Fibroblast of gingiva (primary cell): ENCODE data around the gene COL4A3.
A peak's percentile ranks its signal among the peaks of the same experiment; 100 is the strongest.

Source experiments
- DNase-seq: peaks from one replicate; pipeline ENCODE4 v3.0.0-alpha.2; 2011; ENCODE audit warnings: low read depth

Gene COL4A3

GRCh38 chr2:227292314-227292713, 127.9 kb downstream of the COL4A3 start:
- no peak for DNase-seq

- no peak for DNase-seq
These were observed 129.1 kb downstream of the COL4A3 start for GRCh38 chr2:227293531-227293930.

- no peak for DNase-seq
These were observed 131.4 kb downstream of the COL4A3 start for GRCh38 chr2:227295806-227296205.

- DNase-seq = no peak
These were observed 132.4 kb downstream of the COL4A3 start for GRCh38 chr2:227296671-227297405.

- peak; percentile 3 for DNase-seq
These were observed 137.1 kb downstream of the COL4A3 start for GRCh38 chr2:227301523-227301922.

- peak; percentile 67 for DNase-seq
These were observed 144.4 kb downstream of the COL4A3 start for GRCh38 chr2:227308784-227309183.

- DNase-seq = no peak
These were observed 146.3 kb downstream of the COL4A3 start for GRCh38 chr2:227310756-227311110.

- no peak for DNase-seq
These were observed 147.6 kb downstream of the COL4A3 start for GRCh38 chr2:227311861-227312506.

GRCh38 chr2:227312579-227312978, 148.2 kb downstream of the COL4A3 start:
- no peak for DNase-seq

- no peak for DNase-seq
These were observed 148.9 kb downstream of the COL4A3 start for GRCh38 chr2:227313310-227313709.

GRCh38 chr2:227317834-227318233, 153.4 kb downstream of the COL4A3 start:
- DNase-seq = no peak

- no peak for DNase-seq
These were observed 156.1 kb downstream of the COL4A3 start for GRCh38 chr2:227320305-227321094.

- no peak for DNase-seq
These were observed 158.2 kb downstream of the COL4A3 start for GRCh38 chr2:227322530-227323205.

- no peak for DNase-seq
These were observed 159.4 kb downstream of the COL4A3 start for GRCh38 chr2:227323818-227324217.

- DNase-seq = peak; percentile 8
These were observed 160.2 kb downstream of the COL4A3 start for GRCh38 chr2:227324642-227324994.

GRCh38 chr2:227324995-227325838, 160.8 kb downstream of the COL4A3 start, which contains the start of gene MFF:
Gene MFF, plus strand, starts transcription at chr2:227325251. Its CDS starts 5,415 bp downstream, at chr2:227330666.
- DNase-seq = peak; percentile 92

- DNase-seq = peak; percentile 47
These were observed 161.4 kb downstream of the COL4A3 start for GRCh38 chr2:227325839-227326195.

GRCh38 chr2:227326783-227327182, 162.4 kb downstream of the COL4A3 start:
- DNase-seq = peak; percentile 2

GRCh38 chr2:227335713-227336112, 171.3 kb downstream of the COL4A3 start:
- DNase-seq = no peak

GRCh38 chr2:227337442-227337841, 173.0 kb downstream of the COL4A3 start:
- DNase-seq = no peak

GRCh38 chr2:227339098-227339599, 174.7 kb downstream of the COL4A3 start:
- no peak for DNase-seq
